GM10248 (cell line): ENCODE measurements around the gene COG5.

Source experiments
- CTCF ChIA-PET: fragments of 300-600 bp; sonication (Branson Sonifier 250); formaldehyde crosslinking; extraction: SDS; loops from one replicate; lab custom pipeline; 2021; ENCODE audit warnings: antibody characterized with exemption; lab: Yijun Ruan, JAX
- POLR2A ChIA-PET: fragments of 350-650 bp; sonication (Branson Sonifier 250); formaldehyde crosslinking; extraction: SDS; loops from one replicate; lab custom pipeline; 2020; ENCODE audit warnings: antibody characterized with exemption; lab: Yijun Ruan, JAX
- DNase-seq: peaks from one replicate; pipeline ENCODE4 v3.0.0; 2012; ENCODE audit errors: extremely low spot score
- CTCF ChIP-seq: IDR thresholded peaks from 2 replicates; pipeline ENCODE4 v1.5.1; 2012; ENCODE audit warnings: mild to moderate bottlenecking, low read depth; ENCODE audit errors: extremely low read depth, missing control alignments, control extremely low read depth

Gene COG5

DNA sequence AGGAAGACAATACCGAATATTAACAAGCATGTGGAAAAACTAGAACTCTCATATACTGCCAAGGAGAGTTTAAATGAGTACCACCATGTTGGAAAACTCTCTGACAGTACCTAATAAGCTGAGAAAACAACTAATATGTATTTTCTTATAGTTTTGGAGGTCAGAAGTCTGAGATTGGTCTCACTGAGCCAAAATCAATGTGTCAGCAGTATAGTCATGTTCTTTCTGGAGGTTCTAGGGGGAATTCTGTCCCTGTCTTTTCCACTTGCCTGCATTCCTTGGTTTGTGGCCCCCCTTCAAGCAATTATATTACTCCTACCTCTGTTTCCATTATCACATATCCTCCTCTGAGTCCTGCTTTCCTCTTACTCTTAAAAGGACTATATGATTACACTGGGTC lies 250.4 kb downstream of the COG5 start:
- TF ChIP-seq CTCF: no peak
- POLR2A ChIA-PET: no interaction called here
- no peak for DNase-seq
- CTCF ChIA-PET: interaction anchor here (0.8 kb wide), 1 partner anchor 9 kb away, joined by 4 read pairs; no protein-coding TSS in a partner anchor

DNA sequence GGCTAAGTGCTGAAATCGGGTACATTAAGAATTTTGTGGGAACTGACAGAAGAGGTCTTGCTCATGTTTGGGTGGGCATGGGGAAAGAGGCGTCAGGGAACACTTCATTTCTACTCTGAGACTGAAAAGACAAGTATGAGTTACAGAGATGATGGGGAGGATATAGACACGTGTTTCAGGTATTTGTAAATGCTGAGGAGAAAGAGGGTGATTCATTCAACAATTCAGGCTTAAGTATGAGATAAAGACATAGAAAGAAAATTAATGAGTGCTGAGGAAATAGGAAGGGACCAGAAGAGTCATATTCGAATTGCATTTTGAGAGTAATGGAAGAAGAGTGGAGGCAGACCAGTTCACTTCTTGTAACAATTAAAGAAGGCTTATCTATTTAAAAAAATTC lies 251.3 kb downstream of the COG5 start:
- DNase-seq: no peak
- ChIA-PET CTCF (no interaction called here), POLR2A (no interaction called here)
- no peak for TF ChIP-seq CTCF

GRCh38 chr7:107309296-107309695 lies 254.4 kb downstream of the COG5 start:
- POLR2A ChIA-PET: no interaction called here
- CTCF ChIA-PET: interaction anchor here (2.7 kb wide), 1 partner anchor 13 kb away, joined by 10 read pairs; no protein-coding TSS in a partner anchor
- no peak for DNase-seq
- TF ChIP-seq CTCF: no peak

- DNase-seq: no peak
- CTCF ChIA-PET: interaction anchor here (0.9 kb wide), 1 partner anchor 9 kb away, joined by 4 read pairs; no protein-coding TSS in a partner anchor
- POLR2A ChIA-PET: no interaction called here
- TF ChIP-seq CTCF: no peak
Measured at GRCh38 chr7:107304636-107305035, 259.1 kb downstream of the COG5 start.

DNA sequence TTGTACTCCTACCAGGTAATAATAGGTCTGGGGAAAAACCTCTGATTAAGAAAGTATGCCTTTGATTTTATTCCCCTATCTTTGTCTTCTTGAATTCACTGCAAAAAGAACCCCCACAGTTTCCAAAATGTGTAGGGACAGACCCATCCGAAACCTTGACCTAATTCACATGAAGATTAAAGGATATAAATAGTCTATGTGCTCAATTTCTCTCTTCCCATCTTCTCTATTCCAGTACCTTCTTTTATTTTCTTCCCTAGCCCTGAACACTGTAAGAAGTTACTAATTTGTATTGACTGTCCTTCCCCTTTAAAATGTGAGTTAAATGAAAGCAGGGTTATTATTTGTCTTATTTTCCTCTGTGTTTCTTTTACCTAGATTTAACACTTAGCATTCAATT lies 259.7 kb downstream of the COG5 start:
- ChIA-PET CTCF (interaction anchor here (0.9 kb wide), 1 partner anchor 9 kb away, joined by 4 read pairs; no protein-coding TSS in a partner anchor), POLR2A (no interaction called here)
- no peak for DNase-seq
- TF ChIP-seq CTCF: no peak

GRCh38 chr7:107302250-107302847 lies 261.4 kb downstream of the COG5 start:
- no peak for DNase-seq
- TF ChIP-seq CTCF: no peak
- ChIA-PET CTCF (interaction anchor here (1.1 kb wide), 1 partner anchor 13 kb away, joined by 4 read pairs; no protein-coding TSS in a partner anchor), POLR2A (interaction anchor here (0.6 kb wide), 1 partner anchor 731 kb away, joined by 4 read pairs; no protein-coding TSS in a partner anchor)
